Measurements from ENCODE around the gene SOCS4.

DNA sequence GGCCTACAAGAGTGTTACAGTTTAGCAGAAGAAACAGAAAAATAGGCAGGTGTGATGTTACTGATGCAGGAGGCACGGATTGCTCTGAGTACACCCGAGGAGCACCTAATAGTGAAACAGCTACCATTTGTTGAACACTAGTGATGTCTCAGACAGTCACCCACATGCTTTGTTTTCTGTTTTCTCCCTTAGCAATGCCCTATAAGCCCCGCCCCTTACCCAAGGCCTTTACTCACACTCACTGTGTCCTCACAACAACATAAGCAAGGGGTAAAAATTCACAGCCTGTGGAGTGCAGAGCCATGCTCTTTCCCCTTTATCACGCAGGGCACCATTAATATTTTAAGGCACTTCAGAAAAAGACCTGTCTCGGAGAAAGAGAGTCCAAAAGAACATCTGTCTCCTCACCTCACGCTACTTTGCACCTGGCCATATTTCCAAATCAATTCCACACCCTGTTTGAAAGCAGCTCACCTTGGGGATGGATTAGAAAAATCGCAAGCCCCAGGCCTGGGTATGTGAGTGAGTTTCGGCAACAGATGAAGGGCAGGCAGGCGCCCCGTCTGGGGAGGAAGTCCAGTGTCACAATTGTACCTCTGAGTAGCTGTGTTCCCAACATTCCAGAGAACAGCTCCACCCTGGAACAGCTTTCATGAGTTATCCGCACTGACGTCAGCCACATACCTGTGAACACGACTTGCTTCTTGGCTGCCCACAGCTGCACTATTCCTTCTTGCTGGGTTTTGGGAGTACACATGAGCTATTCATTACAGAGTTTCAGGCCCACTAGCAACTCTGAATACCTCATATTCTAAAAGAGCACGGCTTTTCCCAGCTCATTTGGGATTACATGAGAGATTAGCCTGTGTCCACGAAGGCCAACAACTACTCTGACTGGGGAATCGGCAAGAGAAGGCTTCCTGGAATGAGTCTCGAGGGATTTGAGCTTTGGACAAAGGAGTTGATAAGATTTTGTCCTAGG, 50.4 kb downstream of the SOCS4 start:
- TF ChIP-seq, protein P1, sequence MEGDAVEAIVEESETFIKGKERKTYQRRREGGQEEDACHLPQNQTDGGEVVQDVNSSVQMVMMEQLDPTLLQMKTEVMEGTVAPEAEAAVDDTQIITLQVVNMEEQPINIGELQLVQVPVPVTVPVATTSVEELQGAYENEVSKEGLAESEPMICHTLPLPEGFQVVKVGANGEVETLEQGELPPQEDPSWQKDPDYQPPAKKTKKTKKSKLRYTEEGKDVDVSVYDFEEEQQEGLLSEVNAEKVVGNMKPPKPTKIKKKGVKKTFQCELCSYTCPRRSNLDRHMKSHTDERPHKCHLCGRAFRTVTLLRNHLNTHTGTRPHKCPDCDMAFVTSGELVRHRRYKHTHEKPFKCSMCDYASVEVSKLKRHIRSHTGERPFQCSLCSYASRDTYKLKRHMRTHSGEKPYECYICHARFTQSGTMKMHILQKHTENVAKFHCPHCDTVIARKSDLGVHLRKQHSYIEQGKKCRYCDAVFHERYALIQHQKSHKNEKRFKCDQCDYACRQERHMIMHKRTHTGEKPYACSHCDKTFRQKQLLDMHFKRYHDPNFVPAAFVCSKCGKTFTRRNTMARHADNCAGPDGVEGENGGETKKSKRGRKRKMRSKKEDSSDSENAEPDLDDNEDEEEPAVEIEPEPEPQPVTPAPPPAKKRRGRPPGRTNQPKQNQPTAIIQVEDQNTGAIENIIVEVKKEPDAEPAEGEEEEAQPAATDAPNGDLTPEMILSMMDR (IDR thresholded peaks at IDR 0.05): no peak
- no peak for TF ChIP-seq POLR2AphosphoS5 (IDR thresholded peaks at IDR 0.05)
- TF ChIP-seq POLR2A (IDR thresholded peaks at IDR 0.05): no peak
- no peak for TF ChIP-seq EP300 (IDR thresholded peaks at IDR 0.05)
